Endothelial cell (in vitro differentiated cells): Measurements from ENCODE around the gene COL5A1. TPM values are rescaled to one million over a fixed set of nuclear protein-coding genes. Genes with fewer than 3 reads are reported as not detected.

Experiments
- DNase-seq: peaks from one replicate; pipeline ENCODE4 v3.0.0; 2021; ENCODE audit warnings: low spot score
- H3K27ac Mint-ChIP-seq: one replicate; pipeline ENCODE4 v1.8.0; 2021; ENCODE audit warnings: mixed read lengths, inconsistent platforms; ENCODE audit not compliant: unreplicated experiment
- H3K27me3 Mint-ChIP-seq: one replicate; pipeline ENCODE4 v1.8.0; 2021; ENCODE audit warnings: mild to moderate bottlenecking, moderate library complexity, mixed read lengths, inconsistent platforms; ENCODE audit not compliant: unreplicated experiment
- H3K36me3 Mint-ChIP-seq: one replicate; pipeline ENCODE4 v1.8.0; 2021; ENCODE audit warnings: mild to moderate bottlenecking, low read depth, mixed read lengths, inconsistent platforms; ENCODE audit not compliant: unreplicated experiment
- H3K4me1 Mint-ChIP-seq: one replicate; pipeline ENCODE4 v1.8.0; 2021; ENCODE audit warnings: mild to moderate bottlenecking, mixed read lengths, inconsistent platforms; ENCODE audit not compliant: unreplicated experiment
- H3K4me3 Mint-ChIP-seq: one replicate; pipeline ENCODE4 v1.8.0; 2021; ENCODE audit warnings: mild to moderate bottlenecking, mixed read lengths, inconsistent platforms; ENCODE audit not compliant: unreplicated experiment
- H3K9me3 Mint-ChIP-seq: one replicate; pipeline ENCODE4 v1.8.0; 2021; ENCODE audit warnings: mixed read lengths, inconsistent platforms; ENCODE audit not compliant: unreplicated experiment
- CTCF ChIP-seq: fragments of 200-600 bp; sonication (generic); IDR thresholded peaks from one replicate; pipeline ENCODE4 v1.5.0; 2021; ENCODE audit warnings: antibody characterized with exemption; ENCODE audit not compliant: unreplicated experiment
- total RNA-seq: library from RNA; stranded (reverse); fragmentation: NEBNext Ultra II Directional; extraction: Animal tissue kit (Norgen Biotek cat#: 25700); gene quantifications from one replicate; pipeline ENCODE4 v1.2.1, GENCODE V29; 2021; ENCODE audit not compliant: unreplicated experiment

COL5A1 gene
- total RNA-seq, 1 donor from 2014 or later, result 24.3 TPM

- no peak for DNase-seq
- TF ChIP-seq CTCF, result no peak
- no peaks in the 10 kb centered on the region for H3K9me3 Mint-ChIP-seq
- no peak overlapping the region for H3K27ac Mint-ChIP-seq
- H3K27me3 Mint-ChIP-seq, result peaks cover 4% of the 10 kb centered on the region
- no peak overlapping the region for H3K4me3 Mint-ChIP-seq
- H3K4me1 Mint-ChIP-seq, result no peaks in the 10 kb centered on the region
- no peaks in the 10 kb centered on the region for H3K36me3 Mint-ChIP-seq
Observed at GRCh38 chr9:134796882-134797281, 155.3 kb downstream of the COL5A1 start.

GRCh38 chr9:134800791-134801339 lies 159.3 kb downstream of the COL5A1 start:
- Mint-ChIP-seq H3K4me3 (no peak overlapping the region), H3K4me1 (no peaks in the 10 kb centered on the region), H3K36me3 (no peaks in the 10 kb centered on the region), H3K27me3 (peaks cover 3% of the 10 kb centered on the region), H3K9me3 (no peaks in the 10 kb centered on the region), H3K27ac (no peak overlapping the region)
- no peak for DNase-seq
- no peak for TF ChIP-seq CTCF

DNA sequence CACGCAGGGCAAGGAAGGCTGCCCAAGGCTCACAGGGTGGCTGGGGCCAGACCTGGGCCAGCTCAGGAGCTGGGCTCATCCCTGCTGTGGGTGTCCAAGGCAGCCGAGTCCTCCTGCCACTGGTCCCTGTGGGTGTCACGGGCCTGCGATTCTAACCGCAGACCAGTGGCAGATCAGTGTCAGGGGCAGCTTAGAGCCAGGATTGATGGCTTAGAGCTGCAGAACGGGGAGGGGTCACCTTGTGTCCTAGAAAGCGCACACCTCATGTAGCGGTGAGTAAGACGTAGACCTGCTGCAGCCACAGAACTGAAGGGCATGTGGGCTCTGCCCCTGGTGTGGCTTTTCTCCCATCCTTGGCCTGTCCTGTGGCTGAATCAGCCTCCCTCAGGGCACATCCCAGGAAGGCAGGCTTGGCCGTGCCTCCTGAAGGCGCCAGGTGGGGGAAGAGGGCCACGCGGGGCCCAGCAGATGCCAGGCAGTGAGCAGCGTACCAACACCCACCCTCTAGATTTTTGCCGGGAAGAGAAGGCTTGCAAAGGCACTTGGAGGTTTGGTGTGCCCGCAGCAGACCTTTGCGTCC lies 160.7 kb downstream of the COL5A1 start:
- TF ChIP-seq CTCF, result no peak
- no peak for DNase-seq
- Mint-ChIP-seq H3K9me3 (no peaks in the 10 kb centered on the region), H3K36me3 (no peaks in the 10 kb centered on the region), H3K27me3 (peaks cover 3% of the 10 kb centered on the region), H3K27ac (no peak overlapping the region), H3K4me1 (no peaks in the 10 kb centered on the region), H3K4me3 (no peak overlapping the region)

DNA sequence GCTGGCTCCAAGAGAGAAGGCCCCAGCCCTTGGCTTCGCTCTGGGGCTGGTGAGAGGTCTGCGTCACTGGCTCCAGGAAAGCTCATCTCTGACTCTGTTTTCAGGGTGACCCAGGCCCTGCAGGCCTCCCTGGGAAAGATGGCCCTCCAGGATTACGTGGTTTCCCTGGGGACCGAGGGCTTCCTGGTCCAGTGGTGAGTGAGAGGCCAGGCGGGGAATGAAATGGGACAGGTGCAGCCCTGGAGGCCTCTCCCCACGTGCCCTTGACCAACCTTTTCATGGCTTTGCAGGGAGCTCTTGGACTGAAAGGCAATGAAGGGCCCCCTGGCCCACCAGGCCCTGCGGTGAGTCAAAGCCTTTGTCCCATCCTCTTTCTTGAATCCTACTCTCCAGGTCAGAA lies 163.3 kb downstream of the COL5A1 start:
- Mint-ChIP-seq H3K9me3 (no peaks in the 10 kb centered on the region), H3K36me3 (no peaks in the 10 kb centered on the region), H3K4me3 (no peak overlapping the region), H3K27me3 (peaks cover 3% of the 10 kb centered on the region), H3K27ac (no peak overlapping the region), H3K4me1 (no peaks in the 10 kb centered on the region)
- TF ChIP-seq CTCF, result no peak
- no peak for DNase-seq

- Mint-ChIP-seq H3K9me3 (no peaks in the 10 kb centered on the region), H3K27me3 (no peaks in the 10 kb centered on the region), H3K27ac (no peak overlapping the region), H3K4me3 (no peak overlapping the region), H3K36me3 (no peaks in the 10 kb centered on the region), H3K4me1 (no peaks in the 10 kb centered on the region)
- no peak for DNase-seq
- TF ChIP-seq CTCF, result no peak
Observed at GRCh38 chr9:134807716-134808446, 166.3 kb downstream of the COL5A1 start.
